Brain microvascular endothelial cell (primary cell): ENCODE measurements around the gene CLDN5.
A peak's percentile ranks its signal among the peaks of the same experiment; 100 is the strongest.

Experiments
- DNase-seq: peaks from one replicate; pipeline ENCODE4 v3.0.0-alpha.2; 2020
- H3K27ac ChIP-seq: fragments of 250-450 bp; sonication (Bioruptor Pico); 2 replicates; pipeline ENCODE4 v1.5.1; 2020; ENCODE audit warnings: mild to moderate bottlenecking, moderate library complexity
- H3K27me3 ChIP-seq: fragments of 250-450 bp; sonication (Bioruptor Pico); replicated peaks from 2 replicates; pipeline ENCODE4 v1.5.1; 2020; ENCODE audit warnings: mild to moderate bottlenecking
- H3K36me3 ChIP-seq: fragments of 250-450 bp; sonication (Bioruptor Pico); replicated peaks from 2 replicates; pipeline ENCODE4 v1.5.1; 2020; ENCODE audit warnings: mild to moderate bottlenecking
- H3K4me3 ChIP-seq: 2 replicates; pipeline ENCODE4 v1.5.1; 2011; ENCODE audit warnings: low read depth, mild to moderate bottlenecking, control low read depth, low read length, moderate library complexity
- CTCF ChIP-seq: IDR thresholded peaks from 2 replicates; pipeline ENCODE4 v1.5.1; 2011; ENCODE audit warnings: low read depth, mild to moderate bottlenecking, moderate library complexity, low read length, control low read depth, inconsistent platforms; ENCODE audit errors: missing control alignments
- in situ Hi-C: cut with HindIII; loops from 2 replicates; pipeline ENCODE4 v1.10.0; 2017; ENCODE audit warnings: low sequenced_read_pairs, low pct_ligation_motif_present

Gene CLDN5

GRCh38 chr22:19499236-19499879, 24.9 kb downstream of the CLDN5 start:
- H3K4me3 ChIP-seq: no peak overlapping the region
- no peaks in the 10 kb centered on the region for H3K27me3 ChIP-seq
- DNase-seq: no peak
- no peak overlapping the region for H3K27ac ChIP-seq
- H3K36me3 ChIP-seq: no peaks in the 10 kb centered on the region
- in situ Hi-C loops: no loop called here
- TF ChIP-seq CTCF: no peak

GRCh38 chr22:19498866-19499190, 25.4 kb downstream of the CLDN5 start:
- DNase-seq: no peak
- in situ Hi-C loops: no loop called here
- no peaks in the 10 kb centered on the region for H3K27me3 ChIP-seq
- H3K27ac ChIP-seq: no peak overlapping the region
- no peak for TF ChIP-seq CTCF
- H3K4me3 ChIP-seq: no peak overlapping the region
- no peaks in the 10 kb centered on the region for H3K36me3 ChIP-seq

- Histone ChIP-seq H3K27ac (no peak overlapping the region), H3K4me3 (no peak overlapping the region), H3K27me3 (no peaks in the 10 kb centered on the region), H3K36me3 (no peaks in the 10 kb centered on the region)
- DNase-seq: no peak
- in situ Hi-C loops: no loop called here
- no peak for TF ChIP-seq CTCF
Observed at GRCh38 chr22:19498154-19498865, 25.9 kb downstream of the CLDN5 start.

GRCh38 chr22:19497245-19497644, 27.0 kb downstream of the CLDN5 start:
- TF ChIP-seq CTCF: no peak
- no peak overlapping the region for H3K4me3 ChIP-seq
- in situ Hi-C loops: no loop called here
- peak; percentile 96 for DNase-seq
- H3K27me3 ChIP-seq: no peaks in the 10 kb centered on the region
- peak overlapping the region; percentile 48 for H3K27ac ChIP-seq
- H3K36me3 ChIP-seq: no peaks in the 10 kb centered on the region

- Histone ChIP-seq H3K36me3 (no peaks in the 10 kb centered on the region), H3K27me3 (no peaks in the 10 kb centered on the region), H3K27ac (no peak overlapping the region), H3K4me3 (no peak overlapping the region)
- in situ Hi-C loops: no loop called here
- no peak for TF ChIP-seq CTCF
- no peak for DNase-seq
Observed at GRCh38 chr22:19496324-19496630, 27.9 kb downstream of the CLDN5 start.
